IPS DF 6.9 (cell line): ENCODE data around the gene CA10.

Source experiments
- DNase-seq: peaks from one replicate; pipeline ENCODE4 v3.0.0-alpha.2; 2013; ENCODE audit warnings: low read depth, low spot score
- H3K27ac ChIP-seq: one replicate; pipeline ENCODE4 v1.5.1; 2013; ENCODE audit warnings: low read length, control low read depth
- H3K27me3 ChIP-seq: 2 replicates; pipeline ENCODE4 v1.6.1; 2013; ENCODE audit warnings: mild to moderate bottlenecking, low read length; ENCODE audit not compliant: control insufficient read depth, insufficient read depth
- H3K36me3 ChIP-seq: 2 replicates; pipeline ENCODE4 v1.6.1; 2013; ENCODE audit warnings: low read length; ENCODE audit not compliant: control insufficient read depth, insufficient read depth
- H3K4me1 ChIP-seq: 2 replicates; pipeline ENCODE4 v1.6.1; 2013; ENCODE audit warnings: low read length; ENCODE audit not compliant: control insufficient read depth, insufficient read depth
- H3K4me3 ChIP-seq: 2 replicates; pipeline ENCODE4 v1.5.1; 2013; ENCODE audit warnings: mild to moderate bottlenecking, low read length
- H3K9me3 ChIP-seq: 2 replicates; pipeline ENCODE4 v1.6.1; 2013; ENCODE audit warnings: low read length, inconsistent platforms; ENCODE audit not compliant: control insufficient read depth, insufficient read depth
- WGBS: extraction: QIAGEN DNeasy Blood & Tissue Kit; methylation state at CpG from one replicate; pipeline ENCODE4 v1.1.7; 2013; ENCODE audit warnings: mixed read lengths, missing lambda C conversion rate; ENCODE audit not compliant: insufficient read length, insufficient coverage; 5-methylcytosine and 5-hydroxymethylcytosine counted together

The CA10 gene

DNA sequence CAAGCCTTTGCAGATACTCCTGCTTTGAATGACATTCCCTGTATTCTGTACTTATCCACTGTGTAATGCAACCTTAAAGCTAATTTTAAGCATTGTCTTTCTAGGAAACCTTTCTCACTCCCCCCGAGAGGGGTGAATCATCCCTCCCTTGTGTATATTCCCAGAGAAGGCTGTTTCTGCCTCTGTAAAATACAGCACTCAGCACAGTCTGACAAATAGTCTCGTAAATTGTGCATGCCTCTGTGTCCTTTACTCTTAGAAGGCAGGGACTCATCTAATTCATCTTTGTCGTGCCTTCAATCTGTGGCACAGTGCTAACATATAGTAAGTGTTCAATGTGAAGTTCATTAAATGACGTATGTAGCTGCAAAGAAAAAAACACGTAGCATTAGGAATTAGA is 200.7 kb downstream of the CA10 start:
- no peaks in the 10 kb centered on the region for H3K4me1 ChIP-seq
- DNase-seq = no peak
- H3K27ac ChIP-seq = no peak overlapping the region
- no peaks in the 10 kb centered on the region for H3K36me3 ChIP-seq
- no peaks in the 10 kb centered on the region for H3K9me3 ChIP-seq
- WGBS = no CpG with 5 or more reads among the region's 5 CpGs
- no peak overlapping the region for H3K4me3 ChIP-seq
- H3K27me3 ChIP-seq = no peaks in the 10 kb centered on the region

DNA sequence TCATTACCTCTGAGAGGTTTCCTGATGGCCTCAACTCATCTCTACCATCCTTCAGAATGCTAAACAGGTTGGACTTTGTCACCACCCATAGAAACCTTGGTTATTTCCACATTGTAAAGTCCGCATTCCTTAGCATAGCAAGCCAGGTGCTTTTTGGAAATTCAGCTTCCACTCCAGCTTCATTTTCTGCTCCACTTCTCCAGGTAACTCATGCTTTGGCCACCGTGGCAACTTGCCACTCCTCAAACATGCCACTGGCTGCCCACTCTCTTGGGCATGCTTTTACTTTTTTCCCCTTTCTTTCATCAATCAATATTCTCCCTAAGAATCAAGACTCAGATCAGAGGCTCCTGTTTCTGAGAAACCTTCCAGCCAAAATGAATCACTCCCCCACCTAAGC is 203.3 kb downstream of the CA10 start:
- no peak overlapping the region for H3K27ac ChIP-seq
- no peaks in the 10 kb centered on the region for H3K36me3 ChIP-seq
- H3K4me3 ChIP-seq = no peak overlapping the region
- H3K27me3 ChIP-seq = no peaks in the 10 kb centered on the region
- no peaks in the 10 kb centered on the region for H3K4me1 ChIP-seq
- WGBS = no CpG with 5 or more reads among the region's 2 CpGs
- DNase-seq = no peak
- no peaks in the 10 kb centered on the region for H3K9me3 ChIP-seq

DNA sequence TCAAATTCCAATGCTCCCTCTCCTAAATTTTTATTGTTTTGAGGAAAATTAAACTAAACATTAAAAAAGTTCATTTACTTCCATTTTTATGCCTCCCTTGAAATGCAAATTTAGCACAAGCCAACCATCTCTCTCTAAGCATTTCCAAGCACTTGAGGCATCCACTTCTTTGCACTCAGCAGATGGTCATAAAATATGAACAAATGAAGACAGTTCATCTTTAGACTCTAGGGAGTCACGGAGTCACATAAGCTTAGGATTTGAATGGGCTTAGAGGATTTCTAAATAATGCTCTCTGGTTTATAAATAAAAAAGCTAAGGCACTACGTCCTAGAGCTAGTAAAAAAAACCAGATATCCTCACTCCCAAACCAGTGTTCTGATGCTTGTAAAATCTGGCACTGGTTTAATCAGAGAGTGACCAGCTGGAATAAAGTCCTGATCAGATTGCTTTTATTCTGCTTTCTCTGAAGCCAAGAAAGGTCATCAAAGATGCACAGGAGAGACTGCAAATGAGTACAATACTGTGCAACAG is 204.2 kb downstream of the CA10 start:
- no peak for DNase-seq
- WGBS = no CpG with 5 or more reads among the region's 2 CpGs
- Histone ChIP-seq H3K27me3 (no peaks in the 10 kb centered on the region), H3K9me3 (no peaks in the 10 kb centered on the region), H3K4me3 (no peak overlapping the region), H3K27ac (no peak overlapping the region), H3K4me1 (no peaks in the 10 kb centered on the region), H3K36me3 (no peaks in the 10 kb centered on the region)

DNA sequence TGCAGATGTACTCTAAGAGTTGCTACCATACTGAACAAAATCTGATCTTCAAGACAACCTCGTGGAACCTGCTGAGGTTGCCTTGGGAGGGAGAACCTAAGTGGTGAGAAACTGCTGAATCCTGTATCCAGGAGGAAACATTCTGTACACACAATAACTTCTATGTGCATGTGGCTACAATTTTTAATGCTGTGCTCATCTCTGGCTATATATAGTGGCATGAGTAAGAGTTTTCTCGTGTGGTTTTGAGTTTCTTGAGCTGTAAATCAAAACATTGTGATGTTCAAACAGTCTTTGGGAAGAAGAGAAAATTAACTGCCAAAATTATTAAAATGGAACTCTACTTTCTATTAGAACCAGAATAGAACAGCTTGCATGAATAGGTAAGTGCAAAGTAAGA is 206.8 kb downstream of the CA10 start:
- DNase-seq = no peak
- Histone ChIP-seq H3K9me3 (no peaks in the 10 kb centered on the region), H3K27me3 (no peaks in the 10 kb centered on the region), H3K4me3 (no peak overlapping the region), H3K36me3 (no peaks in the 10 kb centered on the region), H3K4me1 (no peaks in the 10 kb centered on the region), H3K27ac (no peak overlapping the region)
- WGBS = no CpG with 5 or more reads among the region's 2 CpGs

DNA sequence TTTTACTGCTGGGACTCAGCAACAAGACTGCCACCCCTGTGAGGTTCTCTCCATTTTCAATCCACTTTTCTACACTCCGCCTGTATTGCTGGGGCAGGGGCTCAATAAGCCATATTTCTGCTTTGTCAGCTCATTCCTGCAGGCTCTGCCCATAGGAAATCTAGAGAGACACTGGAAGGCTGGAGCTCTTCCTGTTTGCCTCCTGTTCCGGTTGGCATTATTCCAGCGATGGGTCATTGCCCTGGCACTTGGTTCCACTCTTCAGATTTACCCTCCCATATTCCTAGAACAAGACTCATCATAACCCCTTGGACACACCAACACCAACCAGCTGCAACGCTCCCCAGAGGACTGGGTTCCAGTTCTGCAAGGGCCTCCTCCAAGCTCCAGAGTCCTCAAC is 210.4 kb downstream of the CA10 start:
- H3K27ac ChIP-seq = no peak overlapping the region

DNA sequence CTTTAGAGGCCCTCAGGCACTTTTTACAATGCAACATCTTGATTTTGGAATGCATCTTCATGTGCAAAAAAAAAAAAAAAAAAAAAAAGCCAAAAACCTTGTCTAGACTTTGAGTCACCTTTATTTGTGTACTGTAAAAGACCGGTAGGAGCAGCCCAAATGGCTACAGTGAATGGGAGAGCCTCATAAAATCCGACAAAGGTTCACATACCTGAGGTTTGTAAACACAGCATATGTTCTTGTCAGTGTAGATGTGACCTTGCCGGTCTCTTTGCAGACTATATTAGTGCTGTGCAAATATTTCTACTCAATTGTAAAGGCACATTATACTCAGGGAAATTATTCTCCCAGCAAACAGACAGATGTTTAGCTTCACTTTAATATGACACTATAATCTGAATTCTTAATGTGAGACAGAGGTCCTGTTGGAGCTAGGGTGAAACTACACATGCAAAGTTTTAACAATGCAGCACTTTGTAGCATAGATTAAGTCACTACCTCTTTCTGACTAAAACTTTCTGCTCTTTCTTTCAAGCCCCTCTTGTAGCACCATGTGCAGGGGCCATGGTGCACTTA is 211.3 kb downstream of the CA10 start:
- no peak for DNase-seq
- no peaks in the 10 kb centered on the region for H3K4me1 ChIP-seq
- no peaks in the 10 kb centered on the region for H3K9me3 ChIP-seq
- H3K4me3 ChIP-seq = no peak overlapping the region
- H3K27me3 ChIP-seq = no peaks in the 10 kb centered on the region
- H3K36me3 ChIP-seq = no peaks in the 10 kb centered on the region
- no CpG with 5 or more reads among the region's 3 CpGs for WGBS
- no peak overlapping the region for H3K27ac ChIP-seq

More for the DNA sequence above, 210.4 kb downstream of the CA10 start:
- Histone ChIP-seq H3K4me3 (no peak overlapping the region), H3K9me3 (no peaks in the 10 kb centered on the region), H3K27me3 (no peaks in the 10 kb centered on the region), H3K4me1 (no peaks in the 10 kb centered on the region), H3K36me3 (no peaks in the 10 kb centered on the region)
- WGBS = no CpG with 5 or more reads among the region's 4 CpGs
- no peak for DNase-seq

DNA sequence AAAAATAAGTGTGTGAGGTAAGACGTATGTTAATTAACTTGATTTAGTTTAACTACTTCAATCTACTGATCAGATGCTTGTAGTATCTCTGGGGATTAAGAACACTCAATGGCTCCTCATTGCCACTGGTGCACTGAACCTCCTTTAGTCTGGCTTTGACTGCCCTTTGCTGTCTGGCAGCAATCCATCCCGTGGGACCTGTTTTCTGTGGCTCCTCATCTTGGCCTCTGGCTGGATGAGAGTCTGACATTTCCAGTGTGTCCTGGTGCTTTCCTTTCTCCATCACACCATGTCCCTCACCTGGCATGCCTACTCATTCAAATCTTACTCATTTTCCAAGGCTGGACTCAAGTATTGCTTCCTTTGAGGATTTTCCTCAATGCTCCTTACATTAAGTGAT is 212.2 kb downstream of the CA10 start:
- Histone ChIP-seq H3K36me3 (no peaks in the 10 kb centered on the region), H3K4me1 (no peaks in the 10 kb centered on the region), H3K27me3 (no peaks in the 10 kb centered on the region), H3K9me3 (no peaks in the 10 kb centered on the region), H3K27ac (no peak overlapping the region), H3K4me3 (no peak overlapping the region)
- no peak for DNase-seq
- no CpG with 5 or more reads among the region's 2 CpGs for WGBS

DNA sequence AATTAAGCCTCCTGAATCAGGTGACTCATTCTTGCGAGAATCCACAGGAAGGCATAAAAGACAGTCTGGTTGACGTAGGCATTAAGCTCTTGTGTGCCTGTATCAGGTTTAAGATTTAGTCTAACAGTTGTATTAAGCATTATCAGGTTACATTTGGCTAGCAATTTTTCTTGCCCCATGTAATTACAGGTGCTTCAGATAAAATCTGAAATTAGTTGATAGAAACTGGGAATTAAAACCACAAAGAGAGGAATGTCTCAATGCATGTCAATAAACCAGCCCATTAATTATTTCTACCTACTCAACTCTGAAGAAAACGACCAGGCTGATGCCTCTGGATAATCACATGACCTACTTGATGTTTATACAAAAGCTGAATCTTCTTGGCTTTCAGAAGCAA is 217.2 kb downstream of the CA10 start:
- no peak for DNase-seq
- Histone ChIP-seq H3K4me1 (no peaks in the 10 kb centered on the region), H3K27ac (no peak overlapping the region), H3K27me3 (no peaks in the 10 kb centered on the region), H3K9me3 (no peaks in the 10 kb centered on the region), H3K36me3 (no peaks in the 10 kb centered on the region), H3K4me3 (no peak overlapping the region)
- WGBS = no CpG with 5 or more reads among the region's 3 CpGs

DNA sequence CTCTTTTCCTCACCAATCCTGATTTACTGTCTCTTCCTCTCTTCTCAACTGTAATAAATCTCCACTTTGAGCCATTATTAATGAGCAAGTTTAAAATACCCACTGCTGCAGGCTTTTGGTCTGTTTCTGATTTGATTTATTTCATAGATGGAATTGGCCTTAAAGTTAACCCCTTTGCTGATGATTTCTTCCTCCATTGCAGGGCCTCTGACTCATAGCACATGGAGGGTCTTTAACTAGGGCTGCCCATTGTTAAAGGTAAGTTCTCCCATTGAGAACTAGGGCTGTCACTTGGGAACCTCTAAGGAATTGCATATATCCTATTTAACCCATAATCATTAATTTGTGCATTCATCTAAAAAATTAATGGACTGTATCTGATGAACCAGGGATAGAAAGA is 221.2 kb downstream of the CA10 start:
- Histone ChIP-seq H3K4me1 (no peaks in the 10 kb centered on the region), H3K27ac (no peak overlapping the region), H3K9me3 (no peaks in the 10 kb centered on the region), H3K4me3 (no peak overlapping the region), H3K27me3 (no peaks in the 10 kb centered on the region), H3K36me3 (no peaks in the 10 kb centered on the region)
- no peak for DNase-seq

DNA sequence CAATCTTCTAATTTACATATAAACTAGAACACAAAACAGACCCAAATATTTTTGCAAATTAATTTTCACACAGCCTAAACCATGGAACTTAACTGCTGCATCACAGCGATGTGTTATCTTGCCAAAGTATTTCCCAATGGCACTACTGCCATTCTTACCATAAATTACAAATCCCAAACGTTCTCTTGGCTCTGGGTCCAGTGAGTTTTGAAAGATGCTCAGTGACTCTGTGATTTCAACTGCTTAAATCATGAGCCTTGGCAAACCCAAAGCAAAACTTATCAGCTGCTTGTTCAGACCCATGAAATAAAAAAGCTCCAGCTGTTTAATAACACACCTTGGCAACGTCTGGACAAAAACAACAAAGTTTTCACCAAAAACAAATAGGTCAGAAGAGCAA is 223.0 kb downstream of the CA10 start:
- H3K36me3 ChIP-seq = no peaks in the 10 kb centered on the region
- H3K4me3 ChIP-seq = no peak overlapping the region

DNA sequence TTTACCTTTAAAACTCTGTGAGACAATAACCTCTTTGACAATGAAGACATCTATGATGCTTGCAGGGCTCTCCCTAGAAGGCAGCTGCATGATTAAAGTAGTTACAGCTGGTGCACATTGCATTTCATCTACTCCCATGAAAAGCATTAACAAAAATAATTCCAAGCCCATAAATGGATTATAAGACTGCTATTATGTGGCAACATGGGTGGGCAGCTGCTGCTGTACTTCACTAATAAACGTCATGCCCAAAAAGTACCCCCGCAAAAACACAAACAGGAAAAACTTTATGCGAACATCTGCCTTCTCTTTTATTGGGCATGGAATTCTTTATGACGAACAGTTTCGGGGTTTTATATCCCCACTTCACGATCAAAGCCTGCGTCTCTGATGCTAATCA is 224.9 kb downstream of the CA10 start:
- Histone ChIP-seq H3K9me3 (no peaks in the 10 kb centered on the region), H3K27ac (no peak overlapping the region), H3K4me1 (no peaks in the 10 kb centered on the region), H3K4me3 (no peak overlapping the region), H3K36me3 (no peaks in the 10 kb centered on the region), H3K27me3 (no peaks in the 10 kb centered on the region)
- DNase-seq = no peak
- no CpG with 5 or more reads among the region's 7 CpGs for WGBS

More for the DNA sequence above, 223.0 kb downstream of the CA10 start:
- no peak overlapping the region for H3K27ac ChIP-seq
- no peak for DNase-seq
- H3K9me3 ChIP-seq = no peaks in the 10 kb centered on the region
- H3K4me1 ChIP-seq = no peaks in the 10 kb centered on the region
- no CpG with 5 or more reads among the region's 3 CpGs for WGBS
- H3K27me3 ChIP-seq = no peaks in the 10 kb centered on the region
